GM19240 (cell line): Measurements from ENCODE around the gene ADCY7.

ENCODE experiments used
- DNase-seq: peaks from one replicate; pipeline ENCODE4 v3.0.0; 2011; ENCODE audit warnings: low spot score; ENCODE audit not compliant: insufficient read length

The ADCY7 gene

GRCh38 chr16:50247906-50248608 is 18.3 kb upstream of the ADCY7 start:
- DNase-seq: no peak

GRCh38 chr16:50248845-50249244 is 17.5 kb upstream of the ADCY7 start:
- DNase-seq: no peak

DNA sequence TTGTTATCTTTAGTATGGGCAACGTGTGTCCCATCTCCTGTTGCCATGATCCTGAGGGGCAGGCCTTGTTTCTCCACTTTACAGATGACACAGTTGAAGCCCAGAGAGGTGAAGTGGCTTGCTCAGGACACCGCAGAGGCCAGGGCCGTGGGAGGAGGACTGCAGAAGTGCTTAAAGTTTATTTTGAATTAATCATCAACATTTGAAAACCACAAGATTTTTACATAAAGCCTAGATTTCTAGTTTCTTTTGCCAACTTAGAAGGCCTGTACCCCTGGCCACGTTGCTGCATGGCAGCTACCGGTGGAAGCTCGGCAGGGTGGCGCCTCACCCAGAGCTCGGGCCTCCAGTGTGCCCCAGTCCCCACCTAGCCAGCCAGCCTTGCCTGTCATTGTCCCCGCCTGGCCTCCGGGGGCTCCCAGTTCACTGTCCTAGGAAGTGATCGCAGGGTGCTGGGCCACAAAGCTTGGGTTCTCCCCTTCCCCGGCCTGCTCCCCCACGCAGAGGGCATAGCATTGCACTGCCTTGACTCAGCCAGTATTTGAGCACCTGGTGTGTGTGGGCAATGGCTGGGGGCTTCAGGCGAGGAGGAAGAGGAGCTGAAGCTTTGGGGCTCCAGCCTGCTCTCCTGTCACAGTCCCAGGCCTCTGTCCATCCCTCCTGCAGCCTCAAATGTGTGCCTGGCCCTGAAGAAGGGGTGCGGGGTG is 14.8 kb upstream of the ADCY7 start:
- no peak for DNase-seq

GRCh38 chr16:50252082-50252611 is 14.2 kb upstream of the ADCY7 start:
- DNase-seq: no peak

- no peak for DNase-seq
Observed at GRCh38 chr16:50252874-50253513, 13.4 kb upstream of the ADCY7 start.

DNA sequence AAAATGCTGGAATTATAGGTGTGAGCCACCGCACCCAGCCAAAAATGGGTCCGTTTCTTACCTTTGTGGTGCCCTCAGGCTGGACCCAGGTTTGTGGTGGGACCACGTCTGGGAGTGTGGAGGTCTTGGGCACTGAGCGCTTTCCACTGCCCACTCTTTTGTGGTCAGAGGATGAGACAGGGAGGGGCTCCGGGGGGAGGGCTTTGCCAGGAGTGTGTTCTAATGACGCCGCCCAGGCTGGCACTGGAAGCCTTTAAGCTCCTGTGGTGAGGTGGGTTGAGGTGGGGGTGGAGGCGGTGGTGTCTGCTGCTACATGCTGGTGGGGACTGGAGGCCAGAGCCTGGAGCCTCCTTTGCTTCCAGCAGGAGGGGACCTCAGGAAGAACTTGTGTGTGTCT is 12.8 kb upstream of the ADCY7 start:
- DNase-seq: no peak

DNA sequence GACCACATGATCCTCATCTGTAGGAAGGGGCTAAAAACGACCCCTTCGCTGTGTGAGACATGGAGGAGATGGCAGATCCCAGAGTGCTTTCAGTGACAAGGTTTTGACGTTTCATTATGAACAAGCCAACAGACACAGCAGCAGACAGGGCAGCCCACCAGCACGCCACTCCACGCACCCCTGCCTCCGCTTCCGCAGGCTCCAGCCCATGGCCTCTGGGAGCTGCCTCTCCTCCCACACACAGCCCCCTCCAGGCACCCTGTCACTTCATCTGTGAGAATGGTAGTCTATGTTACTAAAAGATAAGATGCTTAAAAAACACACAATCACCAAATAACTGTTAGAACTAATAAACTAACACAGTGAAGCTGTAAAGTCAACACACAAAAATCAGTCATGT is 12.3 kb upstream of the ADCY7 start:
- no peak for DNase-seq

DNA sequence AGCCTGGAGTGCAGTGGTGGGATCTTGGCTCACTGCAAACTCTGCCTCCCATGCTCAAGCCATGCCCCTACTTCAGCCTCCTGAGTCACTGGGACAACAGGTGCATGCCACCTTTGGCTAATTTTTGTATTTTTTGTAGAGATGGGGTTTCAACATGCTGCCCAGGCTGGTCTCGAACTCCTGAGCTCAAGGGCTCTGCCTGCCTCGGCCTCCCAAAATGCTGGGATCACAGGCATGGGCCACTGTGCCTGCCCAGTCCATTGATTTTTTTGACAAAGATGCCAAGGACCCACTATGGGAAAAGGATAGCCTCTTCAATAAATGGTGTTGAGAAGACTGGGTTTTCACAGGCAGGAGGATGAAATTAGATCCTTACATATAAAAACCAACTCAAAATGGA is 10.8 kb upstream of the ADCY7 start:
- DNase-seq: no peak

GRCh38 chr16:50256604-50257003 is 9.7 kb upstream of the ADCY7 start:
- DNase-seq: no peak

- no peak for DNase-seq
Observed at GRCh38 chr16:50257876-50258275, 8.5 kb upstream of the ADCY7 start.

DNA sequence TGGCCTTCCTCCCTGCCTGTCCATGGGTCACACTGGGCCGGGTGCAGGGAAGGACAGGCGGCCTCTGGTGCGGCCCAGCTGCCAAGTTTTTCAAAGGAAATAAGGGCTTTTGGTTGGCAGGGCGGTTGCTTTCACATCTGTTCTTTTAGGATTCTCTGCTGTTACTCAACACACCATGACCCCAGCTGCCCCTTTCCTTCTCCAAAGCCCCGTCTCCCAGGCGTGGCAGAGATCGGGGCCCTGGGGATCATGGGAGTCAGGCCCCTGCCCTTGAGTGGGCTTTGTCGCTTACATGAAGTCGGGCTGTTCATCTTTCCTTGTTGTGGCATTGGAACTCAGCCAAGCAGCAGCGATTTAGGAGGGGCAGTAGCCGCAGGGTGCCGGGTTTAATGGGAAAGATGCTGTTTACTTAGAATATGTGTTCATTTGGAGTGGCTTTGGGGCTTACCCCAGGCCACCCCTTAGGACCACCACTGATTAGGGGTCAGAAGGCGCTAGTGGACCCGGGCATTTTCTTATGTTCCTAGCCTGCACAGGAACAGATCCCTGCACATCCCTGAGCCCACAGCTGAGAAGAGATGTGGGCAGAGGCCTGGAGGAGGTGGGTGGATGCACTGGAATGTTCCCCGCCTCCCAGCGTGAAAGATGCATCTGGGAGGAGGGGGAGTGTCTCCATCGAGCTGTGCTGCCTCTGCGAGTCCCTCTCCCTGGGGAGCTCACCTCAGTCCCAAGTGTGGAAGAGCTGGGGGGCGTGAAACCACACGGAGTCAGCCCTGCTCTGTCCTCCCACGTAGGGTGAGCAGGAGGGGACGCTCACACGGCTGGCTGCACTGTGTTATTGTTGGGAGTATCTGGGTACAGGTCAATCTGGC is 6.8 kb upstream of the ADCY7 start:
- no peak for DNase-seq

DNA sequence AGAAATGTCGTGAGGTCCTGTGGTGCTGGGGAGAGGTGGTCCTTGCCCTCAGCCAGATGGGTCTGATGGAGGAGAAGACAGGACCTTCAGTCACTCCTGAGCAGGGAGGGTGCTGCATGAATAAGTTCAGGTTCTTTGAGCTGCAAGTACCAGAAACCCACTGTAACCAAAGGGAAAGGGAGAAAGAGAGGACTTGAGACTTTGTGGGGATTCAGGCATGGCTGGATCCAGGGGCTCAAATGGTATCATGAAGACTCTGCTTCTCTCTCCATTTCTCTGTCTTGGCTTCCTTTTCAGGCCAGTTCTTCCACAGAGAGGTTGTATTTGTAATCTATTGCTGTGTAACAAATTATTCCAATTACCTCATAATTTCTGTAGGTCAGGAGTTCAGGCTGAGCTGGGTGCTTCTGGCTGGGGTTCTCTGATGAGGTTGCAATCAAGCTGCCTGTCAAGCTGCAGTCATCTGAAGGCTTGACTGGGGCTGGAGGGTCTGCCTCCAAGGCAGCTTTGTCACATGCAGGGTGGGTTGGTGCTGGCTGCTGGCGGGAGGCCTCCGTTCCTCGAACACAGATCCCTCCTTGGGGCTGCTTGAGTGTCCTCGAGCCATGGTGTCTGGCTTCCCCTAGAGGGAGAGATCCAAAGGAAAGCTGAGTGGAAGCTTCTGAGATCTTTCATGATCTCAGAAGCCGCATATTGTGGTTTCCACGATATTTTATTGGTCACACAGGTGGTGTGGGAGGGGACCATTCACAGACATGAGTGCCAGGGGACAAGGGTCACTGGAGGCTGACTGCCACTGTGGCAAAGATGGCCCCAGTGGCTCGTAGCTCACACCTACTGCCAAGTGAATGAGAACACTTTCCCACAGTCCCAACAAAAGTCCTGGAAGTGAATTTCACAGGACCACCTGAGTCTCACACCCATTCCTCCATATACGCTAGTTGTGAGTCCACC is 5.9 kb upstream of the ADCY7 start:
- no peak for DNase-seq

DNA sequence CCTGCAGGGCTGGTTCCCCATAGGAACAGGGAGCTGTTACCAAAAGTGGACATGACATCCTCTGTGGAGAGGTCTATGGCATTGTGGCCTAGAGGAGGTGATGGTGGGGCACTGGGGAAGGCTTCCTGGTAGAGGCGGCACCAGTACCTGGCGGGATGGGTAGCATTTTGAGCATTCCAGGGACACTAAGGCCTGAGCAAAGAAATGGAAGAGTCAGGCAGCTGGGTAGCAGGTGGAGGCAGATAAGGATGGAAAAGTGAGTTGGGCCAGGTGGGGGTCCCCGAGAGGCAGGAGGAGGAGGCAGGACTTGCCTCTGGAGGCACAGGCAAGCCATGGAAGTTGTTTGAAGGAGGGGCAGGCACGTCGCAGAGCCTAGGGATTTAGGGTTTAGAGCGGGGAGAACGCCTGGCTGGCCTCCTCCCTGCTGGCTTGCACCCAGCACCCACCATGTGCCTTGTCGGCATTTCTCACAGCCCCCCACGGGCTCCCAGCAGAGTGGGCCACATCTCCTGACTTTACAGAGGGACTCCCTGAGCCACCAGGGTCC is 5.1 kb upstream of the ADCY7 start:
- DNase-seq: no peak

- no peak for DNase-seq
Observed at GRCh38 chr16:50261707-50262235, 4.6 kb upstream of the ADCY7 start.

DNA sequence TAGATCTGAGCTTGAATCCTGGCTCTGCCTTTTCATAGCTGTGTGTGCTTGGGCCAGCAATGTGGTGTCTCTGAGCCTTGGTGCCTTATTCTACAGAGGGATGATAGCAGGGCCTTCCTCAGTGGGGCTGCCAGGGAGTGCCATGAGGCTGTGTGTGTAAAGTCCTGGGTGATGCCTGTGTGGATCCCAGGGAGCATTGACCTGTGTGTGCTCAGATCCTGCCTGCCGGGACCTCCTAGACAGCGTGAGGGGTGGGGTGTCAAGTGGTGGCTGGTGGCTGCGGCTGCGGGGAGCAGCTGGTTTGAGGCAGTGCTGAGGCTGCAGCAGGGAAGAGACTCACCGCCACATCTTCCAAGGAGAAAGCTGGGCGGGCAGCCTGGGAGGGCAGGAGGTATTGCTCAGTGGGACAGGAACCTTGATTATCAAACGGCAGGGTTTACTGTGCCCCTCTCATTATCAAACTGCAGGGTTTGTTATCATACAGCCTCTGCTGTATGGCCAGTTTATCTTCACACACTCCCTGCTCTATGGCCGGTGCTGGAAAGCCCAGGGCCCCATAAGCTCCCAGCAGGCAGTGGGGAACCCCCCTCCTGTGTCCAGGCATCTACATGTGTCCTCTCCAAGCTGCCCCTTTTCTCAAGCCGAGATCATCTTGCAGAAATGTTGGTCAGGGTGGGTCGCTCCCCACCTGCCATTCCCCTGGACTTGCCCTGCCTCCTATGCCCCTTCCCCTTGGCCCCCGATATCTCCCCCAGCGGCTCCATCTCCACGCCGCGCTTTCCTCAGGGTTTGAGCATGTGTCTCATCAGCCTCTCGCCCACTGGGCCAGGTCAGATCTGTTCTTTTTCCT is 3.1 kb upstream of the ADCY7 start:
- no peak for DNase-seq

DNA sequence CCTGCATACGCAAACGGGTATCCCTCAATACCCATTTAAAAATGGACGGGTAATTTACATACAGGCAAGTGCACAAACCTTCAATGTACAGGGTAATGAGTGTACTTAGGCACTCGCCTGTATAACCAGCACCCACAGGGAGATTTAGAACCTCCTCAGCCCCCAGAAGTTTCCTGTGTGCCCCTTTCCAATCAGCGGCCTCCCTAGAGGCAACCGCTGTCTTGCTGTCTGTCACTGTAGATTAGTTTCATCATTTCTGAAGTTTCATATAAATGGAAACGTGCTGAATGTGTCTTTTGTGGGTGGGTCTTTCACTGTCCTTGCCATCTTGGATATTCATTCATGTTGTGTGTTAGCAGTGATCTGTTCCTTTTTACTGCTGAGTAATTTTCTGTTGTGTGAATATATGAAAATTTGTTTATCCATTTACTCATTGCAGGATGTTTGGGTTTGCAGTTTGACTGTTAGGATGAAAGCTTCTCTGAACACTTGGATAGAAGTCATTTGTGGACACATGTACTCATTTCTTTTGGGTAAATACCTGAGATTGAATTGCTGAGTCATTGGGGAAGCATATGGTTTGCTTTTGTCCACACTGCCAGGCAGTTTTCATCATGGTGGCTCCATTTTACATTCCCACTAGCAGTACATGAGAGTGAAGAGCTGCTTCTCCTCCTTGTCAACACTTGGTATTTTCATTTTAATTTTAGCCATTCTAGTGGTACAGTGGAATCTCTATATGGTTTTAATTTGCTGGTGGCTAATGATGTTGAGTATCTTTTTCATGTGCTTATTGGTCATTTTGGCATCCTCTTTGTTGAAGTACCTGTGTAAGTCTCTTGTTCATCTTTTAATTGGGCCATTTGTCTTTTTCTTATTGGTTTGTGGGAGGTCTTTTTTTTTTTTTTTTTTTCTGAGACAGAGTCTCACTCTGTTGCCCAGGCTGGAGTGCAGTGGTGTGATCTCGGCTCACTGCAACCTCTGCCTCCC is 2.1 kb upstream of the ADCY7 start:
- no peak for DNase-seq

- DNase-seq: no peak
Observed at GRCh38 chr16:50265260-50265659, 1.1 kb upstream of the ADCY7 start.
